ENCODE results near the gene SGTA.

Gene SGTA

GRCh38 chr19:2809387-2810140 lies 26.5 kb upstream of the SGTA start:
- no peak for DNase-seq (ENCODE audit: low read depth)

GRCh38 chr19:2808129-2808941 lies 25.3 kb upstream of the SGTA start:
- DNase-seq (ENCODE audit: low read depth) = no peak

GRCh38 chr19:2807379-2808128 lies 24.5 kb upstream of the SGTA start:
- no peak for DNase-seq (ENCODE audit: low read depth)

GRCh38 chr19:2806736-2807378 lies 23.8 kb upstream of the SGTA start:
- DNase-seq (ENCODE audit: low read depth) = no peak

GRCh38 chr19:2805991-2806649 lies 23.0 kb upstream of the SGTA start:
- no peak for DNase-seq (ENCODE audit: low read depth)

GRCh38 chr19:2805261-2805900 lies 22.3 kb upstream of the SGTA start:
- no peak for DNase-seq (ENCODE audit: low read depth)

- DNase-seq (ENCODE audit: low read depth) = no peak
Measured at GRCh38 chr19:2804156-2805004, 21.3 kb upstream of the SGTA start.

- no peak for DNase-seq (ENCODE audit: low read depth)
Measured at GRCh38 chr19:2803486-2804155, 20.5 kb upstream of the SGTA start.

GRCh38 chr19:2802826-2803225 lies 19.8 kb upstream of the SGTA start:
- DNase-seq (ENCODE audit: low read depth) = no peak

GRCh38 chr19:2800506-2800905 lies 17.4 kb upstream of the SGTA start:
- no peak for DNase-seq (ENCODE audit: low read depth)

GRCh38 chr19:2799273-2800020 lies 16.4 kb upstream of the SGTA start:
- no peak for DNase-seq (ENCODE audit: low read depth)

- DNase-seq (ENCODE audit: low read depth) = no peak
Measured at GRCh38 chr19:2798733-2799132, 15.7 kb upstream of the SGTA start.

- no peak for DNase-seq (ENCODE audit: low read depth)
Measured at GRCh38 chr19:2798158-2798685, 15.1 kb upstream of the SGTA start.

- DNase-seq (ENCODE audit: low read depth) = no peak
Measured at GRCh38 chr19:2797280-2797679, 14.2 kb upstream of the SGTA start.

GRCh38 chr19:2796659-2797266 lies 13.7 kb upstream of the SGTA start:
- DNase-seq (ENCODE audit: low read depth) = no peak

- DNase-seq (ENCODE audit: low read depth) = no peak
Measured at GRCh38 chr19:2795827-2796658, 13.0 kb upstream of the SGTA start.

- no peak for DNase-seq (ENCODE audit: low read depth)
Measured at GRCh38 chr19:2793577-2793976, 10.5 kb upstream of the SGTA start.

All from stimulated activated CD8-positive, alpha-beta memory T cell treated with anti-CD3 and anti-CD28 coated beads, Interleukin-4, amount 100 ng/mL, for 24 hours (primary cell).